Fibroblast of peridontal ligament (primary cell): ENCODE measurements around the gene GNRHR.
"Not testable (repeated sequence)": the region's sequence is repeated elsewhere in the genome, so short reads cannot be mapped to it uniquely, and the experiment has no call there.

Experiments used
- DNase-seq: peaks from one replicate; pipeline ENCODE4 v3.0.0-alpha.2; 2010; ENCODE audit errors: extremely low read depth

The GNRHR gene

DNA sequence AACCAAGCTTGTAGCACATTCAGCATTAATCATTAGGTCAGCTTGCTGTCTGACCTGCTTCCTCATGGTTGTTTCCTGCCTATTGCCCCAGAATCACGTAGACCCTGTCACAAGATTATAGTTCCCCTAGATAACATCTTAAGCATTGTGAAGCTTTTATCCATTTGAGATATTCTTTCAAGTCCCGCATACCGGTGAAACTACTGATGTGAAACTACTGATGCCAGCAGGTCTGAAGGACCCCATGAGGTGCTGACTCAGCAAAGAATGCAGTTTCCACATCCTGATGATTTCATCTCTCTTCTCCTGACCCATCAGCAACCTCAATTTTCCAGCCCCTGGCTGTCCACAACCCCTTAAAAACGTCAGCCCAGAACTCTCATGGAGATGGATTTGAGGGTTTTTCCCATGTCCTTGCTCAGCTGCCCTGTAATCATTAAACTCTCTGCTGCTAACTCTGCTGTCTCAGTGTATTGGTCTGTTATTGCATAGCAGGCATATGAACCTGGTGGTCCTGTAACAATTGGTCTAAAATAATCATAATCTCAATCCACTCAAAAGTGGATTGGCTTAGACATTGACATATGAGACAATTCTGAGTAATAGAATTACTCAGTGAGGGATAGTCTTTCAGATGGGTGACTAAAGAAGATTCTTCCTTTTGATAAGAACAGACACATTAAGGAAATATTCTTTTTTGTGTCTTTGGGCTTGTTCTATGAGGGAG, 26.9 kb downstream of the GNRHR start:
- peak; percentile 33 for DNase-seq

DNA sequence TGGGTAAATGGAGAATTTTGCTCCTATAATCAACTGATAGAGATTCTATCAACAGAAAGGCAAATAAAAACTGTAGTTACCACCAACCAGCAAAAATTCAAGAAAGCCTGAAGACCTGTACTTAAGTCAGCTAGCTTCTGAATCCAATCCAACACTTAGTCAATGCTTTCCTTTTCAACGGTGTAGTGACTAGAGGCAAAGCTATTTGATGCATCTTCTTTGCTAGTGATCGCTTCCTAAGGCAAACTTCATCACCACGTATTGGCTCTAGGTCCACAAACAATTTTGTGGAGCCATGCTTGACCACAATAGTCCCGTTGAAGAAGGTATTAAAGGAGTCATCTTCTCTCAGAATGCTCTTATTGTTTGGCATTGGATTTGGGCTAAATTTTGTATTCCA, 28.2 kb downstream of the GNRHR start:
- no peak for DNase-seq

DNA sequence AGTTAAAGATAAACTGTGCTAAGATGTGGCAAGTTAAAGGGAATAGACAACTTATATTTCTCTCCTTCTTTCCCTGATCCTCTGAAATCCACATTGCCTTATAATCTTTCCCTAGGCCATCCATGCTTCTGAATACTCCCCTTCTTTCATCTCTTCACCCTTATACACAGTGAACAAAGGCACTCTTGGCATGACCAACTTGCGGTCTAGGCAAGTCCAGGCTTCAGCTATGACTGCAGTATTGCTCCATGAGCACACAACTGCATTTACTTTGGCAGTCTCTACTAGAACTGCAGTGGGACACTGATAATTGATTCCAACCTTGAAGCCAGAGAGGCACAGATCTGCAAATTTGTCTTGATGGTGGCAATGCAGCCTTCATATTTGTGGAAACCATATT, 29.1 kb downstream of the GNRHR start:
- DNase-seq, result no peak

DNA sequence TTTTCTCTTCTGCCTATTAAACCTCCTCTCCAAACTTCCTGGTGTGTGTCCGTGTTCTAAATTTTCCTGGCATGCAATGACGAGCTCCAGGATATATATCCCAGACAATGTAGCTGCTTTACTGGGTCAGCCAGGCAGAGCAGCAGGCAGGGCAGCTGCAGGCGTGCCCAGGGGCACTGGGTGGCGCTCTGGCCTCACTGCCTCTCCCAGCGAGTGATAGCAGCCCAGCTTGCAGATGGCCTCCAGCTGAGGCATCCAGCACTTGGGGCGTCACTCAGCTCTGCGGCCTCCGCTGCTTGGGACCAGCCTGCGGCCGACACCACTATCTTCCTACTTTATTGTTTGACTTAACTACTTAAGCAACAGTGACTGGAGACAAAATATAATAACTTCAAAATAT, 30.2 kb downstream of the GNRHR start:
- DNase-seq, result no peak

DNA sequence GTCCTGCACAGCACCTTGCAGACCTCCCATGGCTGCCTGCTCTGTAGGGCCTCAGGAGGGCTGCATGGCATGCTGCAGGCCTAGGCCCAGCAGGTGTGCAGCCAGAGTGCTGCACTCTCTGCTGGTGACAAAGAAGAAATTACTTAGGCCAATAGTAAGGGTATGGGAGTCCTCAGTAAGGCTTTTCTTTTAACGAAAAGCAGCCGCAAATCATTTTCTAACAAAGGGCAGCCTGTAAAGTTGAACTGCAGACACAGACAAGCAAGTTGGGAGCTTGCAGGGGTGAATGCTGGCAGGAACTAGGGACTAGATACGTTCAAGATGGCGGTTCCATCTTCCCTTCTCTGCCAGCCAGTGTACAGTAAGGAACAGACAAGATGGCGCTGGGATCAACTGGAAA, 30.8 kb downstream of the GNRHR start:
- DNase-seq, result no peak

DNA sequence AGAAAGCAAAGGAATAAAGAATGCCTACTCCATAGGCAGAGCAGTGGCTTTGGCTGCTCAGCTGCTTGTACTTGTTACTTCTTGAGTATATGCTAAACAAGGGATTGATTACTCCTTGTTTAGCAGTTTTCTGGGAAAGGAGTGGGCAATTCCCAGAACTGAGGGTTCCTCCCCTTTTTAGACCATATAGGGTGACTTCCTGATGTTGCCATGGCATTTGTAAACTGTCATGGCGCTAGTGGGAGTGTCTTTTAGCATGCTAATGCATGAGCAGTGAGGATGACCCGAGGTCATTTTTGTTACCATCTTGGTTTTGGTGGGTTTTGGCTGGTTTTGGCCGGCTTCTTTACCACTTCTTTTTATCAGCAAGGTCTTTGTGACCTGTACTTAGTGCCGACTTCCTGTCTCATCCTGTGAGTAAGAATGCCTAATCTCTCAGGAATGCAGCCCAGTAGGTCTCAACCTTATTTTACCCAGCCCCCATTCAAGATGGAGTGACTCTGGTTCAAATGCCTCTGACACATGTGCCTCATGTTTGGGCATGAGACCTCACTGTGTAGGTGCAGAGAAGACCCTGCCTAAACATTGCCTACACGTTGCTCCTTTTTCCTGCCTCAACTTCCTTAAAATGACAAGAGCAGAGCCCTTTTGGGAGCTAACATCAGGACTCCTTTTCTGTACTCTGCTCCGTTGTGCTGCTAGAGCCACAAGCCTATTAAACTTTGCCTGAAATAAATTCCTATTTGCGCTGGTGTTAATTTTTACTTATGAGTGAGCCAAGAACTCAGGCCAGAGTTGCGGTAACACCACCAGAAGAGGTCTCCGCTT, 32.2 kb downstream of the GNRHR start:
- no peak for DNase-seq

DNA sequence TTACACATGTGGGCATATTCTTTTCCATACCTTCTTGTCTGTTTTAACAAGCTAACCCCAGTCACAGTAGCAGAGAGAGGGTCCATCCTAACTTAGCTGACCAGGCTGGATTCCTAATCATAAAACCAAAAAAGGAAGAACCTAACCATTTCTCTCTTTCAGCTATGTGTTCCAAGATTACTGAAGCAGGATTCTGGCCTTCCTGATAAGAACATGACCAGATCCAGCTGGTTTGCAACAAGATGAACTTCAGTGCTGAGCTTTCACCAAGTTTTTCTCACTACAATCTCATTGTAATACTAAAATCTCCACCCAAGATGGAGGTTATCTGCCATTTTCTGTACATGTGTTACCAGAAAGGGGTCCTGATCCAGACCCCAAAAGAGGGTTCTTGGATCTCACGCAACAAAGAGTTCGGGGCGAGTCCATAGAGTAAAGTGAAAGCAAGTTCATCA, 32.8 kb downstream of the GNRHR start:
- no peak for DNase-seq

DNA sequence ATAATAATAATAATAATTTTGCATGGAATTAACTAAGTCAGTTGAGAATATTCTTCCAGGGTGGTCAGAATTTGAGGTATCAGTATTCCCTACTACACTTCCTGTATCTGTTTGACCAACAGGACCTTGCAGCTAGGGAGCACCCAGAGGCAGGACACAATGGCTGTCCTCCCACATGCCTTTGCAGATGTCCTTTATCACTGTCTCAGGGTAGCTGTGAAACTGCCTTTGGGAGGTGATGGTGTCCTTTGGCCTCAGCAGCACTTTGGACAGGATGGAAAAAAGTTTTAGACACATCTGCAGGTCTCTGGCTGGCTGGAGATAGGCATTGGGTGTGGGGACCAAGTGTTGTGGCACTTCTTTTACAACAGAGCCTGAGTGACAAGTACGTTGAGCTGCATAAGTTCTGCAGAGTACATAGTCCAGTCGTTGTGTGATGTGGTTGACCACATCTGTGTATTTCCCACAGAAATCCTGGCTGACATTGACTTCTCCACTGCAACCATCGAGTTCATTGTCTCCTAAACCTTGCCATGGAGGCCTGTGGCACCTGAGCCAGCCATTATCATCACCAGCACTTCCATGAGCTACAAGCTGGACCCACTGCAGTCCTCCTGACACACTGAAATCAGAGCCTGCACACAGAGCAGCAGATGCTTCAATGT, 34.1 kb downstream of the GNRHR start:
- DNase-seq, result no peak

DNA sequence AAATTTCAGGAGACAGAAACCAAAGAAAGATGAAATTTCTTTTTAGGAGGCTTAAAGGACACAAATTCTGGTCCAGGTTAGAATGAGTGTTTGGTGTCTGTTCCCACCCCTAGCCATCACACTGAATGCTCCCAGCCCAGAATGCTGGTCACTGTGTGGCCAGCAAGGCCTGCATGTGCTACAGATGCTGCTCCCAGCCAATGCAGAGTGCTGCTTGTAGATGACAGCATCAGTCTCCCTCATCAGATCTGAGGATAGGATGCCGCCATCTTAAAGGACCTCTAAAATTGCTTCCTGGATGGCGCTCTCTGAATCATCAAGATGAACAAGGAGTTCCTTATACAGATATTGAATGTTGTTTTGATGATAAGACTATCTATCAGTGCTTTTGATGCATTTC, 35.3 kb downstream of the GNRHR start:
- no peak for DNase-seq

DNA sequence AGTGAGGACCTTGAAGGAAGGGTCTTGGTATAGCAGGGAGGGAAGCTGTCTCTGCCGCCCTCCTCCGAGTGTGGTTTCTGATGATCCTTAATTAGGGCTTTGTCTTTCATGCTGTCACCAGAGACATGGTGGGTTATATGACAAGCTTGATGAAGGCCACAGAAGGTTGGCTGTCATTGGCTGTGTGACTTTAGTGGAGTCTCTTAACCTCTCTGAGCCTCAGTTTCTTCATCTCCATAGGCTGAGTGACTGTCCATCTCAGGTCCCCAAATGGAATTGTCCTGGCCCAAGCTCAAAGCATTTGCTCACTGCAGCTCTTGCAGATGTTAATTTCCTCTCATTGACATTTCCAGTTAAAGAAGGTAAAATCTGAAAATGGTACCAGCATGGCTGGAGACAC, 36.6 kb downstream of the GNRHR start:
- DNase-seq, result no peak

DNA sequence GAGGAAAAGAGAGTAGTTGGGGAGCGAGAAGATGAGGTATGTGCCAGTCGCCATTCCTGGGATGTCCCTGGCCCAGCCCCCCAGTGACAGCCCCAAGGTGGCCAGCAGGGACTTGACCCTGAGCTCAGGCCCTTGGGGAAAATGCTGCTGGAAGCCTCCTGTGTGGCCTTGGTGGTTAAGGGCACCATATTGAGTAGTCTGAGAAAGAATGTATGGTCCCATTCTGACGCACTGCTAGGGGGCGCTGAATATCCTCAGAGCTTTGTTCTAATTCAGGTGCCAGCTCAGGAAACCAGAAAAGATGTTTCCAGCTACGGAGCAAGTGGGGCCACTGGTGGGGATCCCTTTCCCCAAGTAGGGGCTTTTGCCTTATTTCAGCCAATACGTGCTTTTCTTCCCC, 39.2 kb downstream of the GNRHR start:
- DNase-seq, result no peak

DNA sequence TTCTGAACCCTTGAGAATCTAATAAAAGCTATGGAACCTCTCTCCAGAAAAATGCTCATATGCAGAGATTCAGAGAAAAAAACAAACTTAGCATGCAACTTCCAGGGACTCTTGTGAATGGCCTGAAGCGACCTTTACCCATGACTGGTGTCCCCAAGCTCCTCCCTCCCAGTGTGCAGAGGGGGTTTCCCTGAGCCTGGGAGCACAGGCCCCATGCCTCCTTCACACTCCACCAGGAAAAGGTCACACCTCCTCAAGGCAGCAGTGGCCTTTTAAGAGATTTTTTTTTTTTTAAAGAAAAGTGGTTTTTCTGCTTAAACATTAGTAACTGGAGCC, 40.0 kb downstream of the GNRHR start:
- no peak for DNase-seq

DNA sequence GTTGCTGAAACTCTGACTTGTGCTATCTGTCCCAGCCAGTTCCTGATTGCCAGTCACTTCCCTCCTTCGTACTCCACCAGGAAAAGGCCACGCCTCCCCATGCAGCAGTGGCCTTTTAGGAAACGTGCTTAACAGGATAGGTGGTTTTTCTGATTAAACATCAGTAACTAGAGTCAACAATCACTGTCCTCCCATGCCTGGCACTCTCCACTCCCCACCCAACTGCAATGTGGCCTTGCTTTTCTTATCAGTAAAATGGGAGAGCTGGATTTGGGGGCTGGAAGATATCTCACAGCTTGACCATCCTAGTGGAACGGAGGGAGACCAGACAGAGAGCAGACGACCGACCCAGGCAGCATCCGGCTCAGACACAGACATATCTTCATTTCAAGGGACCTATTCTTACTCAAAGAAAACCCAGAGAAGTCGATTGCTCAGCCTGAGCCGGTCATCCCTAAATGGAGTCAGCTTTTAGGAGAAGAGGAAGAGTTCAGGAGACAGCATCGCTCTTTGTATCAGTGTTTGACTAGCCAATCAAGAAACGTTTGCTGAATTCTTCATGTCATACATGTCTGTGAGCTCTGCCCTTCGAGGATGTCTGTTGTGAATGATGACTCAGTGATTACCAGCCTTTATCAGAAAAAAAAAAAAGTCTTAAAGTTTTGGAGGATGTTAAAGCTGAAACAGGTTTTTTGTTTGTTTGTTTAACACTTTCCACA, 40.5 kb downstream of the GNRHR start:
- DNase-seq, result peak; percentile 45

DNA sequence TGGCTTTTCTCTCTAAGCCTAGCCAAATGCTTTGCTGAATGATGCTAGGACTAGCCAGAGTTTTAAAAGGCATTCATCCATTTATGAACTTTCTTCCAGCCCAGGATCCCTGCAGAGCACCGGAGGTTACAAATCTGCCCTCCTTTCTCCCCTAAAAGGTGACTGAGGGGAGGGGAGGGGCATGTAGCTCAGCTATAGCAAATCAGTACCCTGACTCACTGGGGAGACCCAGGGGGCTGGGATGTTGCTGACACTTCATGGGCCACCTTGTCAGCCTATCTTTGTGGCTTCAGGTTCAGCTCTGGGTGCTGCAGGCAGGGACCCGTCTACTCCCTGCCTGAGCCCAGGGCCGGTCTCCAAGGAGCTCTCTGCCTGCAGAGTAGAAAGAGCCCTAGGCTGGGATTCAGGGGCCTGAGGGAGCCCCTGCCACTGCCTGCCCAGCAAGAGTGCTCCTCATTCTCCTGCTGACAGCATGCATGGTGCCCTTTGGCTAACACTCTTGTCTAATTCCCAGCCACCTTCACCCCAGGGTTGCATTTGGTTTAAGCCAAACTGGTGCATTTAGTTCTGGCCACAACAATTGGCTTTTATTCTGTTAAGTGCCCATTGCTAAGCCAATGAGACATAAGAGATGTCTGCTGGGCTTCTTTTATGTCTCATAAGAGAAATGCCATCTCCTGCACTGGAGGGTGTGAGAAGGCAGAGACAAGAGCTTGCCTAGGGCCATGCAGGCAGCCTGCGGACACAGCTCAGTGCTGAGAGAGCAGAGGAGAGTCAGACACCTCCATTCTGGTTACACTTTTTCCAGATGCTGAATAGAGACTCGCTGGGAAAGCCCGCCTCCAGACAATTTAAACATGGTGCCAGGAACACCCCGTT, 41.3 kb downstream of the GNRHR start:
- DNase-seq, result no peak

DNA sequence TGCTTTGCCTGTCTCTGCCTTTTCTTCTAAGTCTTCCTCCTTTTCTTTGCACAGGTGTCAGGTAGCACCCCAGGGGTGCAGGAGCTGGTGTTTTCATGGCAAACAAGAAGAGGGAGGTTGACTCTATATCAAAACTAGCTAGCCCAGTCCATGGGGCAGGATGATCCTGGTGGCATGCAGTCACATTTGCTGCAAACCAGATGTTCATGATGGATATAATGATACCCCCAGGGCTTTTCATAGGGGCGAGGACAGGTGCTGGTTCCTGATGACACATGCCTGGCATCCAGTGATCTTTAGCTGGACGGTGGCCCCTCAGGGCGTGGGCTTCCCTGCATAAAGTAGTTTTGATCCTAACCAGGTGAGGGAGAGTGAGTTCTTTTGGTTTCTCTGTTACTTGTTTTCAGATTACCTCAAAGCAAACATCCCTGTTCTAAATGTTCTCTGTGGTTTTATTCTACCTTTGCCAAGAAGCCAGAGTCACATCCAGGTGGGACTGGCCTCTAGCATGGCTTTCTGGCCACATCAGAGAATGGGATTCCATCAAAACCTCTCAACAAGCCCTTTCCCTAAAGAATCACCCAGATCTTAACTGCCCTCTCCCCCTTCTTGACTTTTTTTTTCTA, 42.1 kb downstream of the GNRHR start:
- no peak for DNase-seq

DNA sequence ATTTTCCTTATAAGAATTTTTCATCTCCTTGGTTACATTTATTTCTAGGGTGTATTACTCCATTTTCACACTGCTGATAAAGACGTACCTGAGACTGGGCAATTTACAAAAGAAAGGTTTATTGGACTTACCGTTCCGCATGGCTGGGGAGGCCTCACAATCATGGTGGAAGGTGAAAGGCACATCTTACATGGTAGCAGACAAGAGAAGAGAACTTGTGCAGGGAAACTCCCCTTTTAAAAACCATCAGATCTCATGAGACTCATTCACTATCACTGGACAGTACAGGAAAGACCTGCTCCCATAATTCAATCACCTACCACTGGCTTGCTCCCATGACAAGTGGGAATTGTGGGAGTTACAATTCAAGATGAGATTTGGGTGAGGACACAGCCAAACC, 47.5 kb downstream of the GNRHR start:
- not testable (repeated sequence) for DNase-seq

DNA sequence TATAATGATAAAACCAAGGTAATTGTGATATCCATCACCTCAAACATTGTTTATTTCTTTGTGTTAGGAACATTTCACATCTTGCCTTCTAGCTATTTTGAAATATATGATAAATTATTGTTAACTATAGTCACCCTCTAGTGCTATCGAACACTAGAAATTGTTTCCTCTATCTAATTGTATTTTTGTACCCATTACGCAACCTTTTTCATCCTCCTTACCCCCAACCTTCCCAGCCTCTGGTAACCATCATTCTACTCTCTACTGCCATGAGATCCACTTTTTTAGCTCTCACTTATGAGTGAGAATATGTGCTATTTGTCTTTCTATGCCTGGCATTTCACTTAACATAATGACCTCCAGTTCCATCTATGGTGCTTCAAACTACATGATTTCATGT, 49.3 kb downstream of the GNRHR start:
- DNase-seq, result no peak

DNA sequence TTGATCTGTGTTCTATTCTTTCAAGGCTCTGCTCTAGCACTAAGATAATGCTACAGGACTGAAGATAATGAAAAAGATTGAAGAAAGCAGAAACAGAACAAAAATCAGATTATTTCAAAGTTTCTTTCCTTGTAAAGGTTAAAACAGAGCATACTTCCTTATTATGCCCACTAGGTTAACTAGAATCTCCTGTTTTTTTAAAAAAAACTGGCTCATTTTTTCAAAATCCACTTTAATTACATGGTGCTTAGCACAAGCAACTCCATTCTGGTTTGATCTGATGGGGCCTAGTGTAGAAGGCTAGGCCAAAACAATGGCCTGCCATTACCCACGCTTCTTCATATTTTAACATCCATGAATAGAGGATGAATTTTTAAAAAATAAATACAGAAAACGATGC, 52.0 kb downstream of the GNRHR start:
- no peak for DNase-seq

DNA sequence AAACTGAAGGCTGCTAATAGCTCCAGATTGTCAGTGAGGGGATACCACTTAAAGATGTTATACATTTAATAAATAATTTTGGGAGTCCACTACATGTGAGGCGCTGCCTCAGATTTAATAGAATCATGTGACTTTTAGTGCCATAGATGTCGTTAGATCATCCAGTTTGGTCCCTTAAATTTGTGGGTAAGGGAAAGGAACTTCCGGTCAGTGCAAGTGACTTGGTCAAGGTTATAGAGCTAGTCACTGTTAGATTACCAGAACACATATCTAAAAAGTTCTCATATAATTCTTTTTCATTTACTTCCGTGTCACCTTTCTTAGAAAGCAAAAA, 52.7 kb downstream of the GNRHR start:
- no peak for DNase-seq

DNA sequence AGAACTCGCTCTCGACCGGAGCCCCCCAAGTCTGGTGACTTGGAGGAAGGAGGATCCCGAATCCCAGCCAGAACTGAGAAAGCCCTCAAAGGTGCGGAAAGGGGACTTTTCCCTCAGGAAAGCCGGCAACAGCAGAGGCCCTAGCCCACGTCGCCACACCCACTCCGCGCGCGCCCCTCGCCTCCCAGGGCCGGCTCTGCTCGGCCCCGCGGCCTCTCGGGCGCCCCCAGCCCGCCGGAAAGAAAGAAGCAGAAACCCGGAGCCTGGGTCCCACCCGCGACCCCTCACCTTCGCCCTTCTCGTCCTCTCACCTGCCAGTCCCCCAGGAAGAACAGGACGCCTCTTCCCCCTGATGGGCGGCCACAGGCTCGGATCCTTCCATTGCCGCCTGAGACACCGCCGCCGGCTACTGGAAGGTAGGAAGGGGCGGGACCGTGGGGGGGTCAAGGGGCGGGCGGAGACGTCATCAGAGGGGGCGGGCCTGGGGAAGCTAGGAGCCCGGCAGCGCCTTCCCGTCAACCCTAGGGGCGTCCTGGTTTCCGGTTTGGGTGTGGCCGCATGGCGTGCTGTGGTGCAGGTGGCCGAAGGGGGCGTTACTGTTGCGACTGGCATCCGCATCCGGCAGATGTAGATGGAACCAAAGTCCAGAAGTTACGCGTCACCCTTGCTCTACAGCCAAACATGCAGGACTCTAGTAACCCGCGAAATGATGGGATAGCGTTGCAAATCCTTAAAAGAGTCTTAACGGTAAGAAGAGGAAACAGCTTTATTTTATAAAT, 53.3 kb downstream of the GNRHR start, which contains the start of gene UBA6:
Gene UBA6 (minus strand): TSS at position 418 of the 779 bp plus-strand sequence. CDS start 36 bp downstream, at position 382.
- peak; percentile 93 for DNase-seq
